SK-N-SH treated with all-trans-retinoic acid at 6 μM for 48 hours (cell line): ENCODE measurements around the gene STAG1.

ENCODE experiments used
- CSDC2 ChIP-seq: fragments of 250-450 bp; sonication (Bioruptor Pico); IDR thresholded peaks from 2 replicates; pipeline ENCODE4 v1.5.0; 2020; ENCODE audit warnings: mild to moderate bottlenecking, moderate library complexity
- ESRRG ChIP-seq: fragments of 250-450 bp; sonication (Bioruptor Pico); IDR thresholded peaks from 2 replicates; pipeline ENCODE4 v1.6.1; 2021; ENCODE audit warnings: mild to moderate bottlenecking
- OSR1 ChIP-seq: fragments of 250-450 bp; sonication (Bioruptor Pico); IDR thresholded peaks from 2 replicates; pipeline ENCODE4 v1.8.0; 2022; ENCODE audit warnings: moderate library complexity, mild to moderate bottlenecking, inconsistent platforms
- TF ChIP-seq, protein P1 (sequence below): fragments of 250-450 bp; sonication (Bioruptor Pico); IDR thresholded peaks from 2 replicates; pipeline ENCODE4 v1.8.0; 2020; ENCODE audit warnings: mild to moderate bottlenecking, moderate library complexity, borderline replicate concordance

DNA sequence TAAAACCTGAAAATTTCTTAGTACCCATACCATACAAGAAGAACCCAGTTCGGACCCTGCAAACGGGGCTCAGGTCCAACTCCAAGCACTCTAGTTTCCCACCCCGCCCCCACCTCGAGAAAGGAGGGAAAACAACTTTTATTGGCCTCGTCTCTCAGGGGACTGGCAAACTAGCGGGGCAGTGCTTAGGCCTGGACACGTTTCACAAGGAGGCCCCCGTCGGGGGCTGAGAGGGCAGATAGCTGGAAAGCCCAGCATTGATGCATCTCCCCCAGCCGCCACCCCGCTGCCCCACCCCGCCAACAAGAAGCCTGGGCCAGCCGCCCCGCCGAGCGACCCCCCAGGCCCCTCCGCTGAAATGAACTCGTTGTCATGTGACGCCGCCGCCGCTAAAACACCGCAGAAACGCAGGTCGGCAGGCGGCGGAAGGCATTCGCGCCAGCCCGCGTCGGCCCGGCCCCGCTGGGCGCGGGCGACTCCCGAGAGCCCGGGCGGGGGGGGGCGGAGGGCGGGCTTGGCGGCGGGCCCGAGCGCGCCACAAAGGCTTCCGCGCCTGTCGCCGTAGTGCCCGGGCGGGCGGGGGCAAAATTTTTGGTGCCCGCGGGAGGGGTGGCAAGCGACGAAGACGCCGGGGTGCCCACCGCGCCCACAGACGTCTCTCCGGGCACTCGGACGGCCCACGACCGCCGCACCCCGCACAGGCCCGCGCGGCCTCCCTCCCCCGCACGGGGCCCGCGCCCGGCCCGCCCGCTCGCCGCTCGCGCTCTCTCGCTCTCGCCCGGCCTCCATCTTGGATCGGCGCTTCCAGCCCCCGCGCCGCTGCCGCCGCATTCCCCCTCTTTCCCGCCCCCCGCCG is 634 bp downstream of the STAG1 start:
- 0 out of 2 replicates have a peak, but pooled peaks have one; percentile 22 for TF ChIP-seq CSDC2
- TF ChIP-seq ESRRG (CRISPR knock-in tag): no peak
- TF ChIP-seq OSR1: no peak
- TF ChIP-seq, protein P1, sequence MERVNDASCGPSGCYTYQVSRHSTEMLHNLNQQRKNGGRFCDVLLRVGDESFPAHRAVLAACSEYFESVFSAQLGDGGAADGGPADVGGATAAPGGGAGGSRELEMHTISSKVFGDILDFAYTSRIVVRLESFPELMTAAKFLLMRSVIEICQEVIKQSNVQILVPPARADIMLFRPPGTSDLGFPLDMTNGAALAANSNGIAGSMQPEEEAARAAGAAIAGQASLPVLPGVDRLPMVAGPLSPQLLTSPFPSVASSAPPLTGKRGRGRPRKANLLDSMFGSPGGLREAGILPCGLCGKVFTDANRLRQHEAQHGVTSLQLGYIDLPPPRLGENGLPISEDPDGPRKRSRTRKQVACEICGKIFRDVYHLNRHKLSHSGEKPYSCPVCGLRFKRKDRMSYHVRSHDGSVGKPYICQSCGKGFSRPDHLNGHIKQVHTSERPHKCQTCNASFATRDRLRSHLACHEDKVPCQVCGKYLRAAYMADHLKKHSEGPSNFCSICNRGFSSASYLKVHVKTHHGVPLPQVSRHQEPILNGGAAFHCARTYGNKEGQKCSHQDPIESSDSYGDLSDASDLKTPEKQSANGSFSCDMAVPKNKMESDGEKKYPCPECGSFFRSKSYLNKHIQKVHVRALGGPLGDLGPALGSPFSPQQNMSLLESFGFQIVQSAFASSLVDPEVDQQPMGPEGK (CRISPR knock-in tag): peak; percentile 82; the same call in 1 of the 2 replicates
